Stimulated activated CD4-positive, alpha-beta T cell treated with anti-CD3 and anti-CD28 coated beads, TNF-alpha, amount 100 ng/mL, for 48 hours (primary cell): ENCODE results near the gene ZNF726.
A peak's percentile ranks its signal among the peaks of the same experiment; 100 is the strongest.
"Not testable (repeated sequence)": the region's sequence is repeated elsewhere in the genome, so short reads cannot be mapped to it uniquely, and the experiment has no call there.

Experiments
- DNase-seq, 3 donors: peaks; one replicate each; pipeline ENCODE4 v3.0.0-alpha.2; 2020; ENCODE audit warnings: low read depth in 3 of 3

ZNF726 gene

GRCh38 chr19:23914402-23915286 lies at the start of gene ZNF726:
TSS of gene ZNF726 (plus strand) at chr19:23914886. CDS start at chr19:23914995, 109 bp downstream.
- DNase-seq, result peak; percentile 70 to 83 (median 74)

DNA sequence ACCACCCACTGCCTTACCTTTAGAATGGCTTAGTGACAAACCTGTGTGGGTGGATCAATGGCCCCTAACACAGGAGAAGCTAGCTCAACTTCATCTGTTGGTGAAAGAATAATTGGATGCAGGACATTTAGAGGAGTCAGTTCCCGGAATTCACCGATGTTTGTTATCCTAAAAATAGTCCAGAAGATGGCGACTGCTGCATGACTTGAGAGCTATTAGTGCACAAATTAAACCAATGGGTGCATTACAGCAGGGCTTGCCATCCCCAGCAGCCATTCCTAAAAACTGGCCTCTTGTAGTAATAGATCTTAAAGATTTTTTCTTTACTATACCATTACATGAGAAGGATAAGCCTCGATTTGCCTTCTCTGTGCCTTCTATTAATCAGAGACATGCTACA lies 46.8 kb upstream of the ZNF726 start:
- DNase-seq, result no peak

GRCh38 chr19:23868630-23869029 lies 46.1 kb upstream of the ZNF726 start:
- DNase-seq, result no peak

GRCh38 chr19:23872282-23872919 lies 42.3 kb upstream of the ZNF726 start:
- no peak for DNase-seq

DNA sequence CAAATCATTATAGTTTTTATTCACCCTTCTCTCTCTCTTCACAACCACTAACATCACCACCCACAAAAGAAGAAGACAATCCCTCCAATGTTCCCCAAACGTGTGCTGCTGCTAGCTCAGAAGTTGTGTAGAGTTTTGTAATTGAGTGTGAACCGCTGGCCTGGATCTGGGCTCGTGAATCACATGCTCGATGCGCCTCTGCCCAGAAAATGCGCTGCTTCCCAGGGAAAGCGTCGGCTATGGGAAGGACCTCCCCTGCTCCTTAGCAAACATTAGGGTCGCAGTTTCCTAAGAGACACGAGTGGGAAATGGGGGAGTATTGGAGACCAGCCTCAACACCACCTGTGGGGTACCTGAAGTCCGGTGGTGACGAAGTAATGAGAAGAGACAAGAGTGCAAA lies 38.4 kb upstream of the ZNF726 start:
- no peak for DNase-seq

- DNase-seq, result not testable (repeated sequence)
These were observed 37.9 kb upstream of the ZNF726 start for GRCh38 chr19:23876756-23877155.

DNA sequence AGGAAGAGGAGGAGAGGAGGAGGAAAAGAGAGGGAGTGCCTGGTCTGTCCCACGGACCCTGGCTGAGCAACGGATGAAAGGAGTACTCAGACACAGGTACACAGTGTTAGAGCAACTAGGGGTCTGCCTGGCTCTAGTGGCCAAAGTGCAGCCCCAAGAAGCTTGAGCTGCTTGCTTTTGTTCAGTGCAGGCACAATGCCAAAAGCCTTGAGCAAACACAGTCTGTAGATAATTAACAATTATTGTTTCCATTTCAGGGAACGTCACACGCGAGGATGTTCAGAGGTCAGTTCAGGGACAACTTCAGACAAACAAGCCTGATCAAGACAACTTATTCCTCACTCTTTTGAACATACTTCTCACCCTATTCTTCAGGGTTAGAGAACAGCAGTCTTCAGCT lies 32.2 kb upstream of the ZNF726 start:
- DNase-seq, result no peak

DNA sequence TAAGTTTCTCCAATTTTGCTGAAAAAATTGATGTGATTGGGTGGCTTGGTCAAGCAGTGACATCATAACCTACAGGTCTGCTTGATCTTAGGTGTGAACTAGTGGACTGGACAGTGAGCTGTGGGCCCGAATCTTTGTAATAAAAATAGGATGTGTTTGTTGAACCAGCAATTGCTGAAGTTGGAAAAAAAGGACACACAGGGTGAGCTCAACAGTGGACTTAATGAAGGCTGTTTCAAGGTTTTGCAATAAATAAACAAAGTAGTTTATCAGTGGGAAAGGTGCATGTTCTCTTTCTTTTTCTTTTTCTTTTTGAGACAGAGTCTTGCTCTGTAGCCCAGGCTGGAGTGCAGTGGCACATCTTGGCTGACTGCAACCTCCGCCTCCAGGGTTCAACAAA lies 30.3 kb upstream of the ZNF726 start:
- DNase-seq, result no peak

GRCh38 chr19:23887642-23888041 lies 27.0 kb upstream of the ZNF726 start:
- no peak for DNase-seq

DNA sequence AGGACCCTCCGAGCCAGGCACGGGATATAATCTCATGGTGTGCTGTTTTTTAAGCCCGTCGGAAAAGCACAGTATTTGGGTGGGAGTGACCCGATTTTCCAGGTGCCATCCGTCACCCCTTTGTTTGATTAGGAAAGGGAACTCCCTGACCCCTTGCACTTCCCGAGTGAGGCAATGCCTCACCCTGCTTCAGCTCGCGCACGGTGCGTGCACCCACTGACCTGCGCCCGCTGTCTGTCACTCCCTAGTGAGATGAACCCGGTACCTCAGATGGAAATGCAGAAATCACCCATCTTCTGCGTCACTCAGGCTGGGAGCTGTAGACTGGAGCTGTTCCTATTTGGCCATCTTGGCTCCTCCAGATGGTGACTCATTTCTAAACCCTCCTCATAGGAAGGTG lies 18.6 kb upstream of the ZNF726 start:
- not testable (repeated sequence) for DNase-seq

DNA sequence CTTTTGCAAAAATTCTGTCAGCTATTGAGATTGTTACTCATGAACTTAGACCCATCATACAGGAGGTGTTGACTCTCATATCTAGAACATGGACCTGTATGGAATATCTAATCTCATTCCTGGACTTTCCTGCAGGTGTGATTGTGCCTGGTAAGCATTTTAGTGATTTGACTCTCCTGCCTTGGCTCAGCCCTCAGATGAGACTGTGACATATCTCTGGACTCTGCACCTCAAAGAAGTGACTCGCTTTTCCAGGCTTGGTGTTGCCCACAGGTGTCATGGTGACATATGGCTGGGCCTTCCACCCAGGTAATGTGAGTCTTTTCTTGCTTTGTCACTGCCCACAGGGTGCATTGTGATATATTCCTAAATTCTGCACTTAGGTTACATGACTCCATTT lies 17.8 kb upstream of the ZNF726 start:
- no peak for DNase-seq

DNA sequence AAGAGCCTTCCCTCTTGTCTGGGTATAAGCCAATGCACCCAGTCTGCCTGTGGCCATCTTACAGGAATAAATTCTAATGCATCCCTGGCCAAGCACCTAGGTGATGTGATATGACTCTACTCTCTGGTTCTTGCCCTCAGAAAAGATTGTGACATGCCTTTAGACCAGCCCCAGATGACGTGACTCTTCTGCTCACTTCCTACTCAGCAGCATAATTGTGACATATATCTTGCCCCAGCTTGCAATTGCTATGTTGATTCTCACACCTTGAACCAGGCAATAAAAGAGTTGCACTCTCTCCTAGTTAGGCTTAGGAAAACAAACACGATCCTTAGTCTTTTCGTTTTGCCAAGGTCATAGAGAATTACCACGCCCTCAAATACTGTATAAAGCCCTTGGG lies 13.3 kb upstream of the ZNF726 start:
- no peak for DNase-seq

DNA sequence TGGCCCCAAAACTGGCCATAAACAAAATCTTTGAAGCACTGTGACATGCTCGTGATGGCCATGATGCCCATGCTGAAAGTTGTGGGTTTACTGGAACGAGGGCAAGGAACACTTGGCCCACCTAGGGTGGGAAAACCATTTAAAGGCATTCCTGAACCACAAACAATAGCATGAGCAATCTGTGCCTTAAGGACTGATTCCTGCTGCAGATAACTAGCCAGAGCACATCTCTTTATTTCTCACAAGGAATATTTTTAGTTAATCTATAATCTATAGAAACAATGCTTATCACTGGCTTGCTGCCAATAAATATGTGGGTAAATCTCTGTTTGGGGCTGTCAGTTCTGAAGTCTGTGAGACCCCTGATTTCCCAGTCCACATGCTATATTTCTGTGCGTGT lies 10.3 kb upstream of the ZNF726 start:
- no peak for DNase-seq

GRCh38 chr19:23905771-23906170 lies 8.9 kb upstream of the ZNF726 start:
- no peak for DNase-seq

DNA sequence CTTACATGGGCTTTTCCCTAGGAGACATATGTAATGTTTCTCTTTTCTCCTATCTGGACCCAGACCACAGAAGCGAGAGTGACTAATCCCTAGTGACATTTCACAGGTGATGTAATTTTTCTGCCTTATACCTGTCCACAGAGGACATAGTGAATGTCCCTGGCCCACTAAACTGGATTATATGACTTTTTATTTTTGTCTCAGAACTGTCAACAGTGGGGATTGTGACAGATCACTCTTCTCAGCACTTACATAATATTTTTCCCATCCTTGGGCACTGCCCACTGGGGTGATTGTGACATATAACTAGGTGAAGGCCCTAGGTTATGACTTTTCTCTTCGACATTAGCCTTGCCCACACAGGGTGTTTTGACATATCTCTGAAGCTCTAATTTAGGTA lies 7.9 kb upstream of the ZNF726 start:
- no peak for DNase-seq

DNA sequence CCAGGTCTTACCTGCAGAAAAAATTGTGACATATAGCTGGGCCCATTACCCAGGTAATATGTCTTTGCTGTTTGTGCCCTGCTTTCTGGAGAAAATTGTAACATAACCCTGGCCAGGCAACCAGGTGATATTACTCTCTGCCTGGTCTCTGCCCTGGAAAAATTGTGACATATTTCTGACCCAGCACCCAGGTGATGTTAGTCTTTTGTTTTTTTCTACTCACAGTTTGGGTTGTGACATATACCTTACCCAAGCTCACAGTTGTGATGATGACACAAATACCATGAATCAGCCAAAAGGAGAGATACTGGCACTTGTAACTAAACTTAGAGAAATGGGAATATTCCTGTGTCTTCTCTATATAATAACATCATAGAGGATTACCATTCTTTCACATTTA lies 6.5 kb upstream of the ZNF726 start:
- no peak for DNase-seq

DNA sequence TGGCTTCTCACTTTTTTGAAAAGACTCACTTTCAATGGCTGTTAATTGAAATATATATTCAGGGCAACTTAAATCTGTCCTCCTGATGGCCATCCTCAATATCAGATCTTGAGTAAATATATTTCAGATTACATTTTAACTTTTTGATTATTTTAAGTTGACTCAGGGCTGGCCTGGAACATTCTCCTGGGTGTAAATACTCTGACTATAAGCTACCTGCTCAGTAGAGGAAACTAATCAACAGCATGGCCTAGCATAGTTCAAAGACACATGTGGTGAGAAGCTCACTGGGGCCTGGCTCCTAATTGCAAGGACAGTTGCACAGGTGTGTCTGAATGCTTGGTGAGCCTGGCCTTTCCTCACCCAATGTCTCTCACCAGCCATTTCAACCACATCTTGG lies 5.5 kb upstream of the ZNF726 start:
- no peak for DNase-seq

GRCh38 chr19:23913931-23914330 lies 755 bp upstream of the ZNF726 start:
- no peak for DNase-seq

- DNase-seq, result no peak
These were observed 2.3 kb downstream of the ZNF726 start for GRCh38 chr19:23916991-23917390.

DNA sequence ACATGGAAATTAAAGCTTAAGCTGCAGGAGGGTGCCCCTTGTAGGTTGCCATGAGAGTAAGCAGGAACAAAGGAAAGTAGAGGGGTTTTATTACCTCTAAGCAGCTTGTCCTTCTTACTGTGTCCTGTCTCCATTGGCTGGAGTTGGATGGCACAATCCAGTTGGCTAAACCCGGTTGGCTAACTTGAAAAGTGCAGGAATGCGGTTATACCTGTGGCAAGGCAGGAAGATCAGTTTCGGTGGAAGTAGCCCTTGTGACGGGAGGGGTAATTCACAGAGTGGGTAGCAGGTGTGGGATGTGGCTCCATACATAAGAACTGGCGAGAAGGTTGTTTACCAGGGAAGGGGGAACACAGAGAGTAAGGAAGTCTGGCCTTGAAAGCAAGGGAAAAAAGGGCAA lies 3.2 kb downstream of the ZNF726 start:
- DNase-seq, result no peak

DNA sequence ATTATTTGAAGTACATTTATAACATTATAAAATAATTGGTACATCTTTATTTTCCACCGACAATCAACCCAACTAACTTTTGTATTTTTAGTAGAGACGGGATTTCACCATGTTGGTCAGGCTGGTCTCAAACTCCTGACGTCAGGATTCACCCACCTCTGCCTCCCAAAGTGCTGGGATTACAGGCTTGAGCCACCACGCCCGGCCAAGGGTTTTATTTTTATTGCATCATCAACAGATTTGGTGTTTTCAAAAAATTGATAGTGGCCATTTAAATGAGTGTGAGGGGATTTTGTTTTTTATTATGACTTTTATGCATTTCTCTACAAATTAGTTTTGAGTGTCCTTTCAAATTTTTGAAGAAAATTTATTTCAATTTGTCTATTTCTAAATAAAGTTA lies 10.6 kb downstream of the ZNF726 start:
- no peak for DNase-seq

GRCh38 chr19:23932878-23933277 lies 18.2 kb downstream of the ZNF726 start:
- no peak for DNase-seq

DNA sequence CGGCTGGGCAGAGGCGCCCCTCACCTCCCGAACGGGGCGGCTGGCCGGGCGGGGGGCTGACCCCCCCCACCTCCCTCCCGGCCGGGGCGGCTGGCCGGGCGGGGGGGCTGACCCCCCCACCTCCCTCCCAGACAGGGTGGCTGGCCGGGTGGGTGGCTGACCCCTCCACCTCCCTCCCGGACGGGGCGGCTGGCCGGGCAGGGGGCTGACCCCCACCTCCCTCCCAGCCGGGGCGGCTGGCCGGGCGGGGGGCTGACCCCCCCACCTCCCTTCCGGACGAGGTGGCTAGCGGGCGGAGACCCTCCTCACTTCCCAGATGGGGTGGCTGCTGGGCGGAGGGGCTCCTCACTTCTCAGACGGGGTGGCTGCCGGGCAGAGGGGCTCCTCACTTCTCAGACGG lies 22.3 kb downstream of the ZNF726 start:
- not testable (repeated sequence) for DNase-seq
